Measurements from ENCODE around the gene CHAD.

GRCh38 chr17:50513495-50513894 lies 44.8 kb upstream of the CHAD start:
- no peak for TF ChIP-seq MAX (IDR thresholded peaks at IDR 0.05)
- TF ChIP-seq TEAD4 (IDR thresholded peaks at IDR 0.05), result no peak
- TF ChIP-seq TAF1 (IDR thresholded peaks at IDR 0.05; ENCODE audit: low read depth), result no peak
- TF ChIP-seq EP300 (IDR thresholded peaks at IDR 0.05; ENCODE audit: borderline replicate concordance), result no peak
- no peak for TF ChIP-seq EGR1 (IDR thresholded peaks at IDR 0.05)
- TF ChIP-seq REST (IDR thresholded peaks at IDR 0.05; ENCODE audit: low read depth), result no peak
